Left ventricle myocardium inferior (tissue), 1 donor: ENCODE results near the gene ARPP21. TPM values are rescaled to one million over a fixed set of nuclear protein-coding genes. Genes with fewer than 3 reads are reported as not detected.

ENCODE experiments used
- DNase-seq: peaks from one replicate; pipeline ENCODE4 v3.0.0-alpha.2; 2020
- H3K27ac ChIP-seq: fragments of 200-600 bp; replicated peaks from 2 replicates; pipeline ENCODE4 v1.8.0; 2021
- H3K27me3 ChIP-seq: fragments of 200-600 bp; 2 replicates; pipeline ENCODE4 v1.8.0; 2021; ENCODE audit warnings: low read depth
- H3K36me3 ChIP-seq: fragments of 200-600 bp; 2 replicates; pipeline ENCODE4 v1.8.0; 2021
- H3K4me1 ChIP-seq: fragments of 200-600 bp; 2 replicates; pipeline ENCODE4 v1.8.0; 2021
- H3K4me3 ChIP-seq: fragments of 200-600 bp; 2 replicates; pipeline ENCODE4 v1.8.0; 2021; ENCODE audit warnings: mild to moderate bottlenecking, moderate library complexity
- H3K9me3 ChIP-seq: fragments of 200-600 bp; replicated peaks from 2 replicates; pipeline ENCODE4 v1.8.0; 2021
- intact Hi-C: fragments of 100-400 bp; cut with micrococcal nuclease; formaldehyde crosslinking; loops from one replicate; pipeline ENCODE4 v1.11.0; 2022
- total RNA-seq: library from RNA; stranded (reverse); fragmentation: NEBNext Ultra II Directional; extraction: Animal tissue kit (Norgen Biotek cat#: 25700); gene quantifications from one replicate; pipeline ENCODE4 v1.2.1, GENCODE V29; 2021
- TF ChIP-seq, protein P1 (sequence below): fragments of 200-600 bp; IDR thresholded peaks from 2 replicates; pipeline ENCODE4 v1.8.0; 2021; ENCODE audit warnings: antibody characterized with exemption, mild to moderate bottlenecking, borderline replicate concordance
- donor health status: DM: no; HTN: yes; CAD: no; lungs with severe emphysema.

The ARPP21 gene
- total RNA-seq, 1 donor from 2014 or later, result not detected

DNA sequence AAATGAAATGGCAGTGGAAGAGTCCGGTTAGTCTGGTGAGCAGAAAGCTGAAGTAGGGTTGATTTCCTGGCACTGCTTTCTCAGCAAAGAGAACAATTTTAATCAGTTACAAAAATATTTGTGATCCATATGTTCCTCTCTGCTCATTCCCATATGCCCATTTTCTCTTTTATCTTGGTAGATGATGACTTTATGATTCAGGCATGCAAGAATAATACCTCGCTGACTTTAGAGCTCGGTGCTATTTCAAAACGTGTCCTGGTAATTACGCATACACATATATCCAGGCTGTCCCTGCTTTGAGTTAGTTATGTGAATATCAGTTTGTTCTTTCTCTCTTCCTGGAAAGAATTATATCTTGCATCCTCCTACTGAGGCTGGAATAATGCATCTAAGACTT, 38.5 kb downstream of the ARPP21 start:
- DNase-seq, result no peak
- intact Hi-C loops, result no loop called here
- TF ChIP-seq, protein P1, sequence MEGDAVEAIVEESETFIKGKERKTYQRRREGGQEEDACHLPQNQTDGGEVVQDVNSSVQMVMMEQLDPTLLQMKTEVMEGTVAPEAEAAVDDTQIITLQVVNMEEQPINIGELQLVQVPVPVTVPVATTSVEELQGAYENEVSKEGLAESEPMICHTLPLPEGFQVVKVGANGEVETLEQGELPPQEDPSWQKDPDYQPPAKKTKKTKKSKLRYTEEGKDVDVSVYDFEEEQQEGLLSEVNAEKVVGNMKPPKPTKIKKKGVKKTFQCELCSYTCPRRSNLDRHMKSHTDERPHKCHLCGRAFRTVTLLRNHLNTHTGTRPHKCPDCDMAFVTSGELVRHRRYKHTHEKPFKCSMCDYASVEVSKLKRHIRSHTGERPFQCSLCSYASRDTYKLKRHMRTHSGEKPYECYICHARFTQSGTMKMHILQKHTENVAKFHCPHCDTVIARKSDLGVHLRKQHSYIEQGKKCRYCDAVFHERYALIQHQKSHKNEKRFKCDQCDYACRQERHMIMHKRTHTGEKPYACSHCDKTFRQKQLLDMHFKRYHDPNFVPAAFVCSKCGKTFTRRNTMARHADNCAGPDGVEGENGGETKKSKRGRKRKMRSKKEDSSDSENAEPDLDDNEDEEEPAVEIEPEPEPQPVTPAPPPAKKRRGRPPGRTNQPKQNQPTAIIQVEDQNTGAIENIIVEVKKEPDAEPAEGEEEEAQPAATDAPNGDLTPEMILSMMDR, result no peak
- H3K27ac ChIP-seq, result no peak overlapping the region
- H3K4me1 ChIP-seq, result no peaks in the 10 kb centered on the region
- H3K36me3 ChIP-seq, result no peaks in the 10 kb centered on the region
- H3K9me3 ChIP-seq, result no peaks in the 10 kb centered on the region
- H3K27me3 ChIP-seq, result peaks cover 21% of the 10 kb centered on the region
- H3K4me3 ChIP-seq, result no peak overlapping the region

DNA sequence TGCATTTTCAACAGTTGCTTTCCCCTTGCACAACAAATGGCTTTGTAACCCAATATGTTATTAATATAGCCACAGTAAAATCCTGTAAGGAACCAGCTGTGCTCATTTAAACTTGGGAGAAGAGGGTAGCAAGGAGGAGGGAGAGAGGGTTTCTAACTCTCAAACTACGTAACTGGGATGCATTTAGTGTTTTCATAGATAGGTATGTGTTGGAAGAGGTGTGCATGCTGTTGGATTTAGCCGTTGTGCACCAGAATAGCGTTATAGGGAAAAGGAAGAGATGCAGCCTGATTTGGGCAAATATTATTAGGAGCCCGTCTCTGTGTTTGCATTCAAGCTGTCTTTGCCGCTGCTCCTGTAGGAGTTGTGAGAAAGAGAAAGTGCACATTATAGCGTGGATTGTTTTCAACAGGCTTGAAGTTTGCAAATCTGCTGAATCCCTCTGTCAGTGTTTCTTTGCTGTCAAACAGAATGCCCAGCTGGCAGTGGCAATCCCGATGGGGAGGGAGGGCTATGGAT, 39.4 kb downstream of the ARPP21 start:
- no peak overlapping the region for H3K27ac ChIP-seq
- no peak for DNase-seq
- TF ChIP-seq, protein P1, result no peak

DNA sequence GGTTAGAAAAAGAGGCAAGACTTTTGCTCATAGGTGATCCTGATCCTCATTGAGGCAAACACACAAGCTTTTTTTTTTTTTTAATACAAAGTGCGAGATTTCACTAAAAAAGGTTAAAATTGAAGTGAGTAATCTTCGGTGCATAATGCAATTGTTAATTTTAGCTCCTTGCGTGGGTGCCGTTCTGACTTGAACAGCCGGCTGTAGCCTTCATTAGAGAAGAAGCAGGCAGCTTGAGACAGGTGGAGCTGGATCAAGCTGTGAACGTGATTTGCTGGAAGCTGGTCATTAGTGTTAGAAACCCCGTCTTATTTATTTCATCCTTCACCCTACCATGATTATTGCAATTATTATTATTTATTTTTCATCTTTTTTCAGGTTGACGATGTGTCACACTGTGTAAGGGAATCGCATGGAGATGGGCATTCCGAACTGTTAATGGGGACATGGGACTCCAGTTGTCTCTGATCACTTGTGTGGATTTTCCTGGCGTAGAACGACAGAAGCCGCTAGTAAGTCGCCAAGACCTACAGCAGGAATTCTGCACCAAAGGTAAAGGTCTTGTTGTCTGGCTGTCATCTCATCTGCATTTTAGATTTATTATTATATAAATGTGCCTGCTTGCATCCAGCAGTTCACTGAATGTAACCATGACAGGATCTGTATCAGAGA, 40.2 kb downstream of the ARPP21 start:
- intact Hi-C loops, result no loop called here
- Histone ChIP-seq H3K9me3 (no peaks in the 10 kb centered on the region), H3K4me3 (no peak overlapping the region), H3K36me3 (no peaks in the 10 kb centered on the region), H3K27ac (no peak overlapping the region), H3K27me3 (peaks cover 32% of the 10 kb centered on the region), H3K4me1 (no peaks in the 10 kb centered on the region)
- DNase-seq, result no peak
- TF ChIP-seq, protein P1, result no peak

More for the DNA sequence above, 39.4 kb downstream of the ARPP21 start:
- H3K4me1 ChIP-seq, result no peaks in the 10 kb centered on the region
- H3K9me3 ChIP-seq, result no peaks in the 10 kb centered on the region
- H3K4me3 ChIP-seq, result no peak overlapping the region
- intact Hi-C loops, result no loop called here
- no peaks in the 10 kb centered on the region for H3K36me3 ChIP-seq
- peaks cover 30% of the 10 kb centered on the region for H3K27me3 ChIP-seq

DNA sequence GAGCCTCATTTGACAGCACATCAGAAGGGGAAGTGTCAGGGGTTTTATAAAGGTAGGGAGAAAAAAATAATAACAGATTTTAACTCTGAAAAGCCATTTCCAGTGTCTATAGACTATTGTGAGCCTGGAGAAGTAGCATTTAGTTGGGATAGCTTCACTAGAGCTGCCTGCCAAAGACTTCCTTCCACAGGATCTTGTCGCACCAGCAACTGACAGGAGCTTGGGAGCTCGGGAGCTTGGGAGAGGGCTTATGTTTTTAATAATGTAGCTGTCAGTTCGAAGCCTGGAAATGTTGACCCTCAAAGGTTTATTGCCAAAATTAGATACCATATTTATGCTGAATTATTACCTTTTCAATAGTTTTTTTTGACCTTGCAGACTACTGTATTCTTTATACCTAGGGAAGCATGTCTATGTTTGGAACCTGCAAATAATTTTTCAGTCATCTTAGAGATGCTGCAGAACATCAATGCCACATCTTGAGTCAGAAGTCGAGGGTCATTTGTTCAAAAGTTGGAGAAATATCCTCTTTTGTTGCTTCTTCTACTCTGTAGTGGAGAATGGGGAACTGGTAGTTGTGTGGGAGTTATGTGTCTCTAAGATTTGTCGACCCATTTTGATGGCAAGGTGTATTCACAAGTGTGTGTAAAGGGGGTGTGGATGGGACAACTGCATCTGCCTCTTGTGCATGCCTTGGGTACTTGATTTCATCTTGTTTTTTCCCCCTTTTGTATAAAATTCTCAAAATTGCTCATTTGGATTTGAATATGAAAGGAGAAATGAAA, 41.7 kb downstream of the ARPP21 start:
- no peaks in the 10 kb centered on the region for H3K36me3 ChIP-seq
- H3K4me1 ChIP-seq, result no peaks in the 10 kb centered on the region
- intact Hi-C loops, result no loop called here
- TF ChIP-seq, protein P1, result no peak
- no peak for DNase-seq
- H3K27ac ChIP-seq, result no peak overlapping the region
- H3K27me3 ChIP-seq, result peaks cover 40% of the 10 kb centered on the region
- no peaks in the 10 kb centered on the region for H3K9me3 ChIP-seq
- H3K4me3 ChIP-seq, result no peak overlapping the region

DNA sequence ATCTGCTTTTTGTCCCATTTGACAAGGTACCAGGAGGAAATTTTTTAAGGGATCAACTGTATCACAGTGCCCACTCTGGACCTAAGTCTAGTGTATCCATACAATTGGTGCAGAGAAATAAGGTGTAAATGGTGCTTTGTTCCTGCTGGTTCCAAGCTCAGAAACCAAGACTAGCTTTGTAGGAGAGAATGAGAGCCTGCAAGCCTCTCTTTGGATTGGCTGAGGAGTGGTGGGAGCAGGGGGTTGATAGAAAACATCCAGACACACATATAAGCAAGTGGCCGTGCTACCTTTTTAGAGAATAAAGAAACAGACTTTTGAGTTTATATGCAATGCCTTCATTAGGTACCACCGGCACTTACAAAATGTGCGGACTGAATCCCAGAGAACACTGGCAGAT, 45.8 kb downstream of the ARPP21 start:
- TF ChIP-seq, protein P1, result no peak
- no peaks in the 10 kb centered on the region for H3K36me3 ChIP-seq
- no peak overlapping the region for H3K27ac ChIP-seq
- H3K4me1 ChIP-seq, result no peaks in the 10 kb centered on the region
- intact Hi-C loops, result no loop called here
- H3K27me3 ChIP-seq, result peaks cover 40% of the 10 kb centered on the region
- no peak overlapping the region for H3K4me3 ChIP-seq
- H3K9me3 ChIP-seq, result no peaks in the 10 kb centered on the region
- no peak for DNase-seq
